Parathyroid adenoma (tissue), 2 donors: ENCODE results near the gene PACRG.

Experiments
- H2AFZ ChIP-seq: fragments of 300-600 bp; sonication (generic); one replicate; pipeline ENCODE4 v1.7.0; 2017; ENCODE audit warnings: antibody characterized with exemption, mild to moderate bottlenecking
- H3K27ac ChIP-seq: fragments of 300-600 bp; sonication (generic); one replicate; pipeline ENCODE4 v1.7.0; 2017
- H3K27me3 ChIP-seq: fragments of 300-600 bp; sonication (generic); one replicate; pipeline ENCODE4 v1.7.0; 2017; ENCODE audit warnings: low read length; ENCODE audit not compliant: control insufficient read depth, insufficient read depth
- H3K36me3 ChIP-seq: fragments of 300-600 bp; sonication (generic); one replicate; pipeline ENCODE4 v1.7.0; 2017; ENCODE audit warnings: low read length; ENCODE audit not compliant: control insufficient read depth, insufficient read depth
- H3K4me1 ChIP-seq: fragments of 300-600 bp; sonication (generic); one replicate; pipeline ENCODE4 v1.7.0; 2017; ENCODE audit warnings: control low read depth
- H3K4me2 ChIP-seq: fragments of 300-600 bp; sonication (generic); one replicate; pipeline ENCODE4 v1.7.0; 2017; ENCODE audit warnings: low read length
- H3K4me3 ChIP-seq: fragments of 300-600 bp; sonication (generic); one replicate; pipeline ENCODE4 v1.7.0; 2017; ENCODE audit warnings: low read depth, low read length
- H3K79me2 ChIP-seq: fragments of 300-600 bp; sonication (generic); one replicate; pipeline ENCODE4 v1.7.0; 2017; ENCODE audit warnings: control low read depth
- H3K9ac ChIP-seq: fragments of 300-600 bp; sonication (generic); one replicate; pipeline ENCODE4 v1.7.0; 2017; ENCODE audit warnings: mild to moderate bottlenecking
- H3K9me3 ChIP-seq: fragments of 300-600 bp; sonication (generic); one replicate; pipeline ENCODE4 v1.7.0; 2017; ENCODE audit warnings: low read length; ENCODE audit not compliant: control insufficient read depth
- TF ChIP-seq, protein P1 (sequence below): fragments of 300-600 bp; sonication (generic); IDR thresholded peaks from one replicate; pipeline ENCODE4 v1.7.0; 2017; ENCODE audit warnings: antibody characterized with exemption, mild to moderate bottlenecking
- donor health status: primary hyperparathyroidism.

Gene PACRG

DNA sequence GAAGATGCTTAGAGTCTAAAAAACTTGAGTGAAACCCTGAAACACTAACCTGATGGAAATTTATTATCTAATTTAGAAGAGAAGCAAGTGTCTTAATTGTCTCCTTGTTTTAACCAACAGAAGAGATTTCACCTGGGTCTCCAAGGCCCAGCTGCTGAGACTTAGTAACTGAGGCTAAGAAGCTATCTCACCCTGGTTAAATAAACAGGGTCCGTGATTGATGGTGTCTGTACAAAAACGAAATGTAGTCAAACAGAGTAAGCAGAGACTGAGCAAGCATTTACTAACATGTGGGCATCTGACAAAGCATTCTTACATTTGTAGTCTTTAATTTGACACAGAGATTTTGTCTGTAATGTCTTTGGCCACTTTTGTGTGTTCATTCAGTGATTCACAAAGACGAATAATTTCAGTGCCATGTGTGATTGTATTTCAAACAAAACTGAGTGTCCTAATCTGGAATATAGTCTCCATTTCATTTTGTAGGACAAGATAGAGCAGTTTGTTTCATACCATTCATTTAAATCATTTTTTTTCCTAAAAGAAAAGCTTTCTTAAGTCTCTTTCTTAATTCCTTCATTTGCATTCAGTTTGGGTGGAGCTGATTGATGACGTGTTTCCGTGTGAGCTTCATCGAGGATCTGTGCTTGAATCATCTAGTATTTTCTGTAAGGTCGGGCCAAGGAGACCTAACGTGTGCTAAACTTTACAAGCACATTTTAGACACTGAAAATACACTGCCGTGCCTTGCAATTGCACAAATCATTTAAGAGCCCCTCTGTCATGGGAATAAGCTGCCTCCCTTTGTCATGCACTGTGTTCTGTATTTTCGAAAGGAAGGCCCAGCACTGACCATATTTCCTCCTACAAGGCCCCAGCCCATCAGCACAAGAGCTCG lies 516.2 kb downstream of the PACRG start:
- Histone ChIP-seq H3K4me3 (no peak overlapping the region), H3K4me2 (no peak overlapping the region), H3K27ac (no peak overlapping the region), H3K9ac (no peak overlapping the region), H3K27me3 (no peaks in the 10 kb centered on the region), H3K4me1 (no peaks in the 10 kb centered on the region), H2AFZ (no peak overlapping the region), H3K36me3 (no peaks in the 10 kb centered on the region), H3K79me2 (no peaks in the 10 kb centered on the region), H3K9me3 (no peaks in the 10 kb centered on the region)
- TF ChIP-seq, protein P1, sequence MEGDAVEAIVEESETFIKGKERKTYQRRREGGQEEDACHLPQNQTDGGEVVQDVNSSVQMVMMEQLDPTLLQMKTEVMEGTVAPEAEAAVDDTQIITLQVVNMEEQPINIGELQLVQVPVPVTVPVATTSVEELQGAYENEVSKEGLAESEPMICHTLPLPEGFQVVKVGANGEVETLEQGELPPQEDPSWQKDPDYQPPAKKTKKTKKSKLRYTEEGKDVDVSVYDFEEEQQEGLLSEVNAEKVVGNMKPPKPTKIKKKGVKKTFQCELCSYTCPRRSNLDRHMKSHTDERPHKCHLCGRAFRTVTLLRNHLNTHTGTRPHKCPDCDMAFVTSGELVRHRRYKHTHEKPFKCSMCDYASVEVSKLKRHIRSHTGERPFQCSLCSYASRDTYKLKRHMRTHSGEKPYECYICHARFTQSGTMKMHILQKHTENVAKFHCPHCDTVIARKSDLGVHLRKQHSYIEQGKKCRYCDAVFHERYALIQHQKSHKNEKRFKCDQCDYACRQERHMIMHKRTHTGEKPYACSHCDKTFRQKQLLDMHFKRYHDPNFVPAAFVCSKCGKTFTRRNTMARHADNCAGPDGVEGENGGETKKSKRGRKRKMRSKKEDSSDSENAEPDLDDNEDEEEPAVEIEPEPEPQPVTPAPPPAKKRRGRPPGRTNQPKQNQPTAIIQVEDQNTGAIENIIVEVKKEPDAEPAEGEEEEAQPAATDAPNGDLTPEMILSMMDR, result no peak

- TF ChIP-seq, protein P1, result no peak
- Histone ChIP-seq H3K9ac (no peak overlapping the region), H3K9me3 (no peaks in the 10 kb centered on the region), H3K27ac (no peak overlapping the region), H3K27me3 (no peaks in the 10 kb centered on the region), H2AFZ (no peak overlapping the region), H3K79me2 (no peaks in the 10 kb centered on the region), H3K4me3 (no peak overlapping the region), H3K4me1 (no peaks in the 10 kb centered on the region), H3K36me3 (no peaks in the 10 kb centered on the region), H3K4me2 (no peak overlapping the region)
Measured at GRCh38 chr6:163248051-163248450, 520.3 kb downstream of the PACRG start.

- H3K4me2 ChIP-seq, result no peak overlapping the region
- TF ChIP-seq, protein P1, result no peak
- H3K36me3 ChIP-seq, result no peaks in the 10 kb centered on the region
- H3K4me3 ChIP-seq, result no peak overlapping the region
- H3K79me2 ChIP-seq, result no peaks in the 10 kb centered on the region
- no peaks in the 10 kb centered on the region for H3K27me3 ChIP-seq
- H3K9me3 ChIP-seq, result no peaks in the 10 kb centered on the region
- no peaks in the 10 kb centered on the region for H3K4me1 ChIP-seq
- no peak overlapping the region for H3K9ac ChIP-seq
- H3K27ac ChIP-seq, result no peak overlapping the region
- H2AFZ ChIP-seq, result no peak overlapping the region
Measured at GRCh38 chr6:163249651-163250101, 521.9 kb downstream of the PACRG start.

DNA sequence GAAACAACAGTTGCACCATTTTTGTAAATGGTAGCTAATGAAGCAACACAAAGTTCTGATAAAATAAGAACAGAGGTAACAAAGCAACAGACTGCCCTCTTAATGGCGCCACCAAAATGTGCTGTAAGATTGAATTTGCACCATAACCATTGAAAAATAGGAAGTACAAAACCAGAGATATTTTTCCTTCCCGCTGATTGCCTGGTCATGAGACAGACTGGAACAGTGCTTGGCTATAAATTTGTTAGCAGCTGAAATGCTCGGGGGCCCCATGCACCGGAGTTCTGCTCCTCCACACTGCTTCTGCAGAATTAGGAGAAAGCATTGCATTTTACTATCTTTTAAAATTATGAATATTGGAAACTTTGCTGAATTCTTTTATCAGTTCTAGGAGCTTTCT lies 522.3 kb downstream of the PACRG start:
- no peaks in the 10 kb centered on the region for H3K36me3 ChIP-seq
- H3K9me3 ChIP-seq, result no peaks in the 10 kb centered on the region
- H3K27me3 ChIP-seq, result no peaks in the 10 kb centered on the region
- no peak overlapping the region for H3K9ac ChIP-seq
- no peaks in the 10 kb centered on the region for H3K79me2 ChIP-seq
- TF ChIP-seq, protein P1, result no peak
- H3K27ac ChIP-seq, result no peak overlapping the region
- H2AFZ ChIP-seq, result no peak overlapping the region
- no peak overlapping the region for H3K4me2 ChIP-seq
- H3K4me1 ChIP-seq, result no peaks in the 10 kb centered on the region
- no peak overlapping the region for H3K4me3 ChIP-seq
